Fibroblast of skin of left quadriceps (primary cell): Measurements from ENCODE around the gene MAGEA9.
"Not testable (repeated sequence)": the region's sequence is repeated elsewhere in the genome, so short reads cannot be mapped to it uniquely, and the experiment has no call there.

Source experiments
- DNase-seq, 2 experiments: peaks; one replicate each; pipeline ENCODE4 v3.0.0-alpha.2; 2013; ENCODE audit warnings: low read depth in 2 of 2

Gene MAGEA9

GRCh38 chrX:149807747-149808458, 26.2 kb downstream of the MAGEA9 start:
- no peak for DNase-seq

DNA sequence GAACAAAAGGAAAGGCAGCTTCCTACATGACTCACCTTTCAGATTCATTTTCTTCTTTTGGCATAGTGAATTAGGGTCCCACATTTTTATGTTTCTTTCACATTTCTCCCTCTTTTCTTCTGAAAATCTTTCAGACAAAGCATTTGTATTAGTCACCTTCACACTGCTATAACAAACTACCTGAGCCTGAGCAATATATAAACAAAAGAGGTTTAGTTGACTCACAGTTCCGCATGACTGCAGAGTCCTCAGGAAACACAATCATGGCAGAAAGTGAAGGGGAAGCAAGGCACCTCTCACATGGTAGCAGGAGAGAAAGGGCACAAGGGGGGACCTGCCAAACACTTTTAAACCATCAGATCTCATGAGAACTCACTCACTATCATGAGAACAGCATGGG, 36.9 kb downstream of the MAGEA9 start:
- DNase-seq, result no peak

- DNase-seq, result no peak
Measured at GRCh38 chrX:149819371-149819770, 37.6 kb downstream of the MAGEA9 start.

GRCh38 chrX:149825424-149825823, 43.7 kb downstream of the MAGEA9 start:
- DNase-seq, result peak in 1 of 2 experiments; percentile 0

DNA sequence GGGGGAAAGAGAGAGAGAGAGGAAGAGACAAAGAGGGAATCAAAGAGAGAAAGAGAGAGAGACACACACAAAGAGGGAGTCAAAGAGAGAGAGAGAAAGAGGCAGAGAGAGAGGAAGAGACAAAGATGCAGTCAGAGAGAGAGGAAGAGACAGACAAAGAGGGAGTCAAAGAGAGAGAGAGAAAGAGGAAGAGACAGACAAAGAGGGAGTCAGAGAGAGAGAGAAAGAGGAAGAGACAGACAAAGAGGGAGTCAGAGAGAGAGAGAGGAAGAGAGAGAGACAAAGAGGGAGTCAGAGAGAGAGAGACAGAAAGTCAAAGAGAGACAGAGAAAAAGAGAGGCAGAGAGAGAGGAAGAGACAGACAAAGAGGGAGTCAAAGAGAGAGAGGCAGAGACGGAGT, 45.5 kb downstream of the MAGEA9 start:
- DNase-seq, result no peak

DNA sequence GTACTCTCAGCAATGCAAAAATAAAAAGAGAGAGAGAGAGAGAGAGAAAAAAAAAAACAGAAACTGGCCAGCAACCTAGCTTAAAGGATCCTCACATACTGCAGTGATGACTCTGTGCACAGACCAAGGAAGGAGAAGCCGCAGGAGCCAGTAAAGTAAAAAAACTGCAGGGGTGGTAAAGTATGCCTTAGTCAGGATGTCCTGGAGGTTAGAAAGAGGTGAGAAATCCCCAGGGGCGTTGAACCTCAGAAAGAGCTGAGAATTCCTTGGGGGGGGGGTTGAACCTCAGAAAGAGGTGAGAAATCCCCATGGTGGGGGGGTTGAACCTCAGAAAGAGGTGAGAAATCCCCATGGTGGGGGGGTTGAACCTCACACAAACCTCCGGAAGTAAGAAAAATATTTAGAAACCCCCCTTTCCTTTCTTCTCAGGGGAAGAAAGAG, 48.0 kb downstream of the MAGEA9 start:
- peak; percentile 25 to 29 for DNase-seq

DNA sequence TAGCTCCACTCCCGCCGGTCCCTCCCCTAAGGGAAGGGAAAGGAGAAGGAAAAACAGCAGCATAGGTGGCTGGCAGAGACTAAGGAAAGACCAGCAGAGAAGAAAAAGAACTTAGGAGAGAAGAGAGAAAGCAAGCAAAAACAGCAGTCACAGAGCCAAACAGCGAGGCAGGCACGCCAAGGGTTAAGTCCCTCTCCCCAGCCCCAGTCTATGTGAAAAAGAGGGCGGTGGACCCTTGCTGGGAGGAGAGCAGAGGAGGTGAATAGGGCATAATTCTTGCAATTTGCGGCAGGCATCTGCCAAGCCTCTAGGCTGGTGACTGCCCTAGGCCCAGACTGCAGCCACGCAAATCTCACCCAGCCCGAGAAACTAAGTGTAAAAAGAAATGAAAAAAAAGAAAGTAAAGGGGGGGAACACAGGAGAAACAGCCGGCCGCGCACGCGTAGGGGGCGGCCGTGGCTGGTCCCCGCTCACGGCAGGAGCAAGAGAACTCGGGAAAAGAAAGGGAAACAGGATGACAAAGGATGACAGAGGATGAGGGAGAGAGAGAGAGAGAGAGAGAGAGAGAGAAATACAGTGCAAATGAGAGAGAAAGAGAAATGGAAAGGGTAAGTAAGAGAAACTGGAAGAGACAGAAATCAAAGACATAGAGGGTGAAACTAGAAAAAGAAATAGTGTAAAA, 48.6 kb downstream of the MAGEA9 start:
- peak in 1 of 2 experiments; percentile 0 for DNase-seq

DNA sequence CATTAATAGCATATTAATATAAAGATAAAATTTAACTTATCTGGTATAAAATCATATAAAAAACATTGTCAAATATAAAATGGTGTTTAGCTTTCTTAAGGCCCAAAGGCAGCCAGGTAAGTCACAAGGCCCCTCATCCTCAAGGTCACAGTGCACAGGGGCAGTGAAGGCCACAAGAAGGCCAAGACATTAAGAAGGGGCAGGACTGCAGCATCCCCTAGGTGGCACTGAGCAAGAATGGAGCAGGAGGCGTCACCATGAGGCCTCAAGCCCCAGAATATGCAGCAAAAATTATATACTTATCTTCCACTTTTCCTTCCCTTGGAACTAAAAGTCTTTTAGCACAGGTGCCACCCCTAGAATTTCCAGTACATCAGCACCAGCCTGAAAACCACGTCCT, 49.7 kb downstream of the MAGEA9 start:
- DNase-seq, result no peak

- not testable (repeated sequence) for DNase-seq
Measured at GRCh38 chrX:149836728-149837127, 55.0 kb downstream of the MAGEA9 start.

- DNase-seq, result no peak
Measured at GRCh38 chrX:149837167-149837566, 55.4 kb downstream of the MAGEA9 start.
